CD4-positive, alpha-beta T cell treated with Interleukin-17A for 4 hours (primary cell): ENCODE data around the gene FRRS1L.

Source experiments
- DNase-seq: peaks from one replicate; pipeline ENCODE4 v3.0.0-alpha.2; 2020; ENCODE audit warnings: mixed read lengths

FRRS1L gene, protein sequence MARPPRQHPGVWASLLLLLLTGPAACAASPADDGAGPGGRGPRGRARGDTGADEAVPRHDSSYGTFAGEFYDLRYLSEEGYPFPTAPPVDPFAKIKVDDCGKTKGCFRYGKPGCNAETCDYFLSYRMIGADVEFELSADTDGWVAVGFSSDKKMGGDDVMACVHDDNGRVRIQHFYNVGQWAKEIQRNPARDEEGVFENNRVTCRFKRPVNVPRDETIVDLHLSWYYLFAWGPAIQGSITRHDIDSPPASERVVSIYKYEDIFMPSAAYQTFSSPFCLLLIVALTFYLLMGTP

DNA sequence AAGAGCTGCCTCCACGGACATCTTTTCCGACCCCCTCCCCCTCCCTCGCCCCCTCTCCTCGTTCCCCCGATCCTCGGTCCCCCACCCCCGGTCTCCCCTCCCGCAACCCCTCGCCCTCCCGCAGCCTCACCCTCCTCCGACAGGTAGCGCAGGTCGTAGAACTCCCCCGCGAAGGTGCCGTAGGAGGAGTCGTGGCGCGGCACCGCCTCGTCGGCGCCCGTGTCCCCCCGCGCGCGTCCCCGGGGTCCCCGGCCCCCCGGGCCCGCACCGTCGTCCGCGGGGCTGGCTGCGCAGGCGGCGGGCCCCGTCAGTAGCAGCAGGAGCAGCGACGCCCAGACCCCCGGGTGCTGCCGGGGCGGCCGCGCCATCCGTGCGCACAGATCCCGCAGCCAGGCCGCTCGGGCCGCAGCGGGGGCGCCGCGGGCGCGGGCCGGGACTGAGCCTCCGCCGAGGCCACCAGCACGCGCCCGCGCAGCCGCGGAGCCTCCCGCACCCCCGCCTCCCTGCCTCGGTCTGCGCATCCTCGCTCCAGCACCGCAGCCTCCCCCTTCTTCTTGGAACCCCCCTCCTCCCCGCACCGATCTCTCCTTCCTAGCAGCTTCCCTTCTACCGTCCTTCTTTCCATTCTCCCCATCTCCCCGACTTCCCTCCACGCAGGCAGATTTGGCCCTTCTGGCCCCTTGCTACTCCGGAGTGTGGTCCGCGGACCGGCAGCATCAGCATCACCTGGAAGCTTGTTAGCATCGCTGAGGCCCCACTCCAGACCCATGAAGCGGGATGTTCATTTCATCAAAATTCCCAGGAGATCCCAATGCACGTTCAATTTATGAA lies at the start of gene FRRS1L:
TSS of gene FRRS1L (minus strand) at position 479 of the 831 bp plus-strand sequence. CDS start at position 368, 111 bp downstream.
- DNase-seq: no peak

DNA sequence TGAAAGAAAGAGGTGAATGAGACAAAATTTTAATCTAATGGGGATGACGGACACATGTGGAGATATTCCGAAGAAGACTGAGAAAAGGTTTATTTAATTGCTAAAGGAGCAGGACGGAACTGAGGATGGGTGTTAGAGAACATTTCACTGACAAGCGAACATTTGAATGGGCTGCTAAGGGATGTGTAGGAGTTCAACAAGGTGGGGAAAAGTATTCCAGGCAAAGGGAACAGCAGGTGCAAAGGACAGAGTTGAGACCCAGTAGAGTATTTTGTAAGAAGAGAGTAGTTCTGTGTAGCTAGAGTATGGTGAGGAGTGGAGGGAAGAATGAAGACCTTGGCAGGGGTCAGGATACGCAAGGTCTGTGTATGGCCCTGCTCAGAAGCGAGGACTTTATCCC lies 47.4 kb upstream of the FRRS1L start:
- DNase-seq: no peak

DNA sequence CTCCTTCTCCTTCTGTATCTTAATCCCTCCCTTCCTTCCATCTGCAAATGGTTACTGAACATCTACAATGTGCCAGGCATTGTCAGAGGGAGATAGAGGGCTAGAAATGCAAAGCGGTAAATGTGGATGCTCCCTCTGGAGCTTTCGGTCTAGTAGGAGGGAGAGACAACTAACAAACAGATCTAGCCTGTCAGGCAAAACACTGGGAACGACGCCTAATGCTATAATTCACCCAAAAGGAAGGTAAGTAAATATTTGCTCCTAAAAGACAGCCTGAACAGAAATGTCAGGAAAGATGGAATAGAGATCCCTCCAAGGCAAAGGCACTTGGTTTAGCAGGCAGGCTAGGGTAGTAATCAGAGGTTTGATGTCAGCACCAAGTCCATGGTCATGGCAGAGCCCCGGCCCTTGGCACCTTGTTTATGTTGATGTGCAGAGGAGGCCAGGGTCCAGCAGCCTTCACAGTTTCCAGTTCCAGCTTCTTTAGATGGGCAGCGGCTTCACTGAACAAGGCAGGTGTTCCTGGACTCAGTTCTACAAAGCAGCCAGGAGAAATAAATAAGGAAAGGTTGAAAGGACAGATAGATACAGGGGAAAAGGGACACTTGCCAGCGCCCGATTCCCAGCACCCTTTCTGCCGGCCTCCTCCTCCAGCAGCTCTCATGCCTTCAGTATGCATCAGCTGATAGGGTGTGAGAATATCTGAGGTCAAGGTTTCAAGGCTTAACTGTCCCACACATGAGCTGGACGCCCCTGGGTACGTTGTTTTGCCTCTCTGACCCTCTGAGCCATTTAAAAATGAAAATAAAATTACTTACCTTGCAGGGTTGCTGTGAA lies 46.5 kb upstream of the FRRS1L start:
- no peak for DNase-seq

DNA sequence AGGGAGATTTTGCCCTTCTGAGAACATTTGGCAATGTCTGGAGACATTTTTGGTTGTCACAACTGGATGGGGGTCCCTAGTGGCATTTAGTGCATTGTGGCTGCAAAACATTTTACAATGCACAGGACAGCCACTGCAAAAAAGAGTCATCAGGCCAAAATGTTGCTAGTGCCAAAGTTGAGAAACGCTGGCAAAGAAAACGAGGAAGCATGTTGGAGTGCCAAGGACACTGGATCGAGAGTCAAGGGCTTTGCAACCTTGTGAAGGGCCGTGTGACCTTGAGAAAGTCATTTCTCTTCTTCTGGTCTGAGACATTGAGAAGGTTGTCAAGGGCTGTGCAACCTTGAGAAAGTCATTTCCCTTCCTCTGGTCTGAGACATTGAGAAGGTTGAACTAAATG lies 45.7 kb upstream of the FRRS1L start:
- no peak for DNase-seq

DNA sequence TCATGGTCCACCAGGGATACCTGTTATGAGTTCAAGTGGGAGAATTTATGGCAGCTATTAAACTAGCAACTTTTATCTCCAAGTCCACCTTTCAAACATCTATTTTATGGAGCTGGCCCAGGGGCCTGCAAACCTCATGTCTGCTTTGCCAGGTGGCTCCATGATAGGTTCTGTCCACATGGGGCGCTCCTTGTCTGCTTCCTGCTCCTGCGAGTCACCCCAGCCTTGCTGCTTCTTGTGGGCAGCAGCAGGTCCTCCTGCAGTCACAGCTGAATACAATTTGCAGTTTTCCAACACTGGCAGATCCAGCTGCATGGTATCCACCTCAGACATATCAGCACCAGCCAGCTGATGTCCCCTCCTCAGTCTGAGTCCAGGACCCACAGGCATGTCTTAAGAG lies 39.6 kb upstream of the FRRS1L start:
- no peak for DNase-seq

GRCh38 chr9:109205526-109205925 lies 38.5 kb upstream of the FRRS1L start:
- no peak for DNase-seq

DNA sequence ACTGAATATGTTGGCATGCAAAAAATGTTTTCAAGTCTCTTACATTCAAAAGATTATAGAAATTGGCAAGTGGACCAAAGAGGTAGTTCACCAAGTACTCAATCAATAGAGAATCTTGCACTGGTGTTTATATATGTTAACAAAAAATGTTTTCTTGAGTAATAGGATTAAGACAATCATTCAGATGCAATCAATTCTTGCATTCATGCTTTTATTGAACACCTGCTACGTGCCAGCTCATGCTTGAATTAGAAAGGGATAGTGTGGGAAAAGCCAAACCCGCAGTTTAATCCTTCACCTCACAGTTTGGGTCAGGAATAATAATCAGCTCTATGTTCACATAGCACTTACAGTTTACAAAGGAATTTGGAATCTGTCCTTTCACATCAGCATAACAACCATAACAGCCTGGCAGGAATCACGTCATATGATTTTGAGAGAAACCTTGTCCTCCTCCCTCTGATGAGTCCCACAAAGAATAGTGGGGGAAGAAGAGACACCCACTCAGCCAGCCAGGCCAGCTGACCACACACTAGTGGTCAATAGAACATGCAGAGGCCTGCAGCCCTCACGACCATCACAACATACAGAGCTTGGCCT lies 36.8 kb upstream of the FRRS1L start:
- no peak for DNase-seq

DNA sequence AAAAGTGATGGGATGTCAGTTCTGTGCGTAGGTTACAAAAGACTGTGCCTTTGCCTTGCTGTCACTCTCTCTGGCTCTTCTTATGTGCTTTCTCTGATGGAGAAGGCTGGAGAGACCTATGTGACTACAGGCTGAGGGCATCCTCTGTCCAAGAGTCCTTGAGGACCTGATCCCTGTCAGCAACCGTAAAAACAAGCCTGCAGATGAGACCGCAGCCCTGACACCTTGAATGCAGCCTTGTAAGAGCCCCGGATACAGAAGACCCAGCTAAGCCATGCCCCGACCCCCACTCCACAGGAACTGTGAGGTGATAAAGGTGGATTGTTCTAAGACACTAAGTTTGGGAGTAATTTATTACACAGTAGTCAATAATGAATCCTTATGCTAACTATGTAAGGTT lies 32.6 kb upstream of the FRRS1L start:
- DNase-seq: no peak

DNA sequence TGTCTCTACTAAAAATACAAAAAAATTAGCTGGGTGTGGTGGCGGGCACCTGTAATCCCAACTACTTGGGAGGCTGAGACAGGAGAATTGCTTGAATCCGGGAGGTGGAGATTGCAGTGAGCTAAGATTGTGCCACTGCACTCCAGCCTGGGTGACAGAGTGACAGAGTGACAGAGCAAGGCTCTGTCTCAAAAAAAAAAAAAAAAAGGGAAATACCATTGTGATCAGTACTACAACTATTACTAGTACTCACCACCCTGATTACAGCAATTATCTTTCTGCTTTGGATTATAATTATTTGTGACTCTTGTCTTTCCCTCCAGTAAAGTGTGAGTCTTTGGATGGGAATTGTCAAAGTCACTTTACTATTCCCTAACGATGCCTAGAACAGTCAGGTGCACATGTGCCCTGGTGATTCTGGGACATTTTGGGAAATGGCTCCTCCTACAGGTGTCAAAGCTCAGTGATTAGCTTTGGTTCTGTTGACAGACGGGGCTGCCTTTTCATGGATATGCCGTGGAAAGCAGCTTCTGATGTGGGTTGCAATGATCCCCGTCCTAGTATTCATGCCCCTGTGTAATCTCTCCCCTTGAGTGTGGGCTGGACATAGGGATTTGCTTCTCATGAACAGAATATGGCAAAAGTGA lies 31.8 kb upstream of the FRRS1L start:
- peak; percentile 20 for DNase-seq

- no peak for DNase-seq
Measured at GRCh38 chr9:109193974-109194556, 27.0 kb upstream of the FRRS1L start.

- no peak for DNase-seq
Measured at GRCh38 chr9:109192732-109193361, 25.8 kb upstream of the FRRS1L start.

GRCh38 chr9:109191746-109192145 lies 24.7 kb upstream of the FRRS1L start:
- no peak for DNase-seq

DNA sequence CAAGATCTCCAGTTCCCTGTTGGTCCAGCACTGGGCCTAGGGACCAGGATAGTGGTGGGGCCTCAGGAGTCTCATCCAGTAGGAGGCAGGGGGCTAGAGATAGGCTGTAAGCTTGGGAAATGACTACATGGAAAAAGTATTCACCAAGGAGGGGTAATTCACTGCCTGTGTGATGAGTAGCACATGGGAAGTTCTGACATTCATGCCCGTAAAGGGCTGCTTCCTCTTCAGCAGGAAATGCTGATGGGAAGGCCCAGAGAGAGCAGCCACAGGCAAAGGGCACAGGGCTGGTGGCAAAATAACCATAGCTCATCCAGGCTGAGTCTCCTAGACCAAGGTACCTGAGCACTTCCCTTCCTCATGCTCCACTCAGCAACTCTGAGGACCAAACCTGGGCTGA lies 23.1 kb upstream of the FRRS1L start:
- no peak for DNase-seq

- DNase-seq: no peak
Measured at GRCh38 chr9:109186857-109187520, 19.9 kb upstream of the FRRS1L start.

GRCh38 chr9:109182940-109183798 lies 16.1 kb upstream of the FRRS1L start:
- DNase-seq: peak; percentile 8

GRCh38 chr9:109182550-109182939 lies 15.5 kb upstream of the FRRS1L start:
- DNase-seq: no peak

GRCh38 chr9:109181284-109181683 lies 14.2 kb upstream of the FRRS1L start:
- DNase-seq: no peak

DNA sequence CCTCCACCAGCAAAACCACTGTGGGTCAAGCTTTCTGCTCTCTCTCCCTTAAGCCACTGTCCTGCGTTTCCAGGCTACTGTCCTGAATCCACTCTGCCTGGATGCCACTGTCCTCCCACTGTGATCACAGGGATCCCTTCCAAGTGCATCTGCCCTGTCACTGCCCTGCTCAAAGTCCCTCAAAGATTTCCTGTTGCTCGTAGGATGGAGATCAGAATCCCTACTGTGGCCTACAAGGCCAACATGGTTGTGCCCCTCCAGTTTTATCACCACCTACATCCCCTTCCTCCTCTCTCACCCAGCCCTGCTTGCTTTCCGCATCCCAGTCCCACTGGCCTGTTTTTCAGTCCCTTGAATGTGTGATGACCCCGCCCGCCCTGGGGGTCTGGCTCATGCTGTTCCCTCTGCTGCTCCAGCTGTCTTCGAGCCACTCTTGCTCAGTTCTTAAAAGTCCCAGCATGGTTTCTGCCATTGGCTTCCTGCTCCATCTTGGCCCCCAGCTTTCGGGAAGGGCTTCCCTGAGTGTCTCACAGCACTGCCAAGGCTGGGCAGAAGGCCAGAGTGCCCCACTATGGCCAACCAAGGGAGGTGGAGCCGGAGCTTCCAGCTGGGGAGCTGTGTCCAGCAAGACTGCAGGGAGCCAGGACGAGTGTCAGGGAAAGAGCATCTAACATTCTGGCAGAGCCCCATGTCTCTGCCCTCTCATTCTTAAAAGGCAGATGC lies 12.9 kb upstream of the FRRS1L start:
- no peak for DNase-seq

DNA sequence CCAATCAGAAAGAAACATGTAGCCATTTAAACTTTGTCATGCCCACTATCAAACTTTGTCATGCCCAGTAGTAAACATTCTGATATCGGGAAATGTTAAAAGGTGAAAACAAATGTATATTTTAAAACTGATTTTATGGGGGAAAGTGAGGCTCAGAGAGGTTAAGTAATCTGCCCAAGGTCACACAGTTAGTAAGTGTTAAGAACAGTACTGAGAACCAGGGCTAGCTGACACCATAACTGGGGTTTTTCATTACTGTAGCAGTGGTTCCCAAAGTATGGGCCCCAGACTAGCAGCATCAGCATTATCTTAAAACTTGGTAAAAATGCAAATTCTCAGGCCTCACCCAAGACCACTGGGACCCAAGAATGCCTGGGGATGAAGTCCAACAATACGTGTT lies 9.9 kb upstream of the FRRS1L start:
- DNase-seq: no peak
